Mesodermal cell (in vitro differentiated cells): ENCODE measurements around the gene TMPRSS11A.

Experiments used
- H3K27ac ChIP-seq: 2 replicates; pipeline ENCODE4 v1.7.0; 2013; ENCODE audit warnings: mild to moderate bottlenecking, low read depth, low read length, moderate library complexity; ENCODE audit not compliant: severe bottlenecking
- H3K36me3 ChIP-seq: 2 replicates; pipeline ENCODE4 v1.7.1; 2013; ENCODE audit warnings: mild to moderate bottlenecking, low read length, moderate library complexity; ENCODE audit not compliant: control insufficient read depth, insufficient read depth
- H3K4me1 ChIP-seq: one replicate; pipeline ENCODE4 v1.7.1; 2013; ENCODE audit warnings: mild to moderate bottlenecking, low read length; ENCODE audit not compliant: insufficient read depth, control insufficient read depth, poor library complexity, severe bottlenecking
- H3K4me3 ChIP-seq: 2 replicates; pipeline ENCODE4 v1.7.0; 2013; ENCODE audit warnings: low read length, control low read depth, mild to moderate bottlenecking; ENCODE audit not compliant: insufficient read depth, poor library complexity, severe bottlenecking; ENCODE audit errors: extremely low read depth
- H3K9me3 ChIP-seq: 2 replicates; pipeline ENCODE4 v1.7.1; 2013; ENCODE audit warnings: mild to moderate bottlenecking, low read length, moderate library complexity; ENCODE audit not compliant: control insufficient read depth
- WGBS, 2 experiments: methylation state at CpG; one replicate each; pipeline ENCODE4 v1.1.5; 2013; ENCODE audit warnings: missing lambda C conversion rate in 2 of 2; ENCODE audit not compliant: insufficient coverage in 2 of 2; 5-methylcytosine and 5-hydroxymethylcytosine counted together

The TMPRSS11A gene

GRCh38 chr4:67935888-67936287 lies 27.4 kb downstream of the TMPRSS11A start:
- Histone ChIP-seq H3K4me3 (no peak overlapping the region), H3K36me3 (no peaks in the 10 kb centered on the region), H3K4me1 (no peaks in the 10 kb centered on the region), H3K9me3 (peaks cover 4% of the 10 kb centered on the region), H3K27ac (no peak overlapping the region)
- WGBS, 2 experiments, result 50 to 88% methylated on average over 1 to 2 of the region's 2 CpGs

- H3K9me3 ChIP-seq, result peaks cover 4% of the 10 kb centered on the region
Observed at GRCh38 chr4:67934628-67935027, 28.7 kb downstream of the TMPRSS11A start.

GRCh38 chr4:67933755-67934154 lies 29.5 kb downstream of the TMPRSS11A start:
- Histone ChIP-seq H3K9me3 (peaks cover 4% of the 10 kb centered on the region), H3K27ac (no peak overlapping the region), H3K4me1 (no peaks in the 10 kb centered on the region), H3K4me3 (no peak overlapping the region), H3K36me3 (no peaks in the 10 kb centered on the region)
- no CpG with 5 or more reads among the region's 1 CpG for WGBS, 2 experiments

More at GRCh38 chr4:67934628-67935027, 28.7 kb downstream of the TMPRSS11A start:
- H3K36me3 ChIP-seq, result no peaks in the 10 kb centered on the region
- H3K4me3 ChIP-seq, result no peak overlapping the region
- no peak overlapping the region for H3K27ac ChIP-seq
- H3K4me1 ChIP-seq, result no peaks in the 10 kb centered on the region
- WGBS, 2 experiments, result no CpG with 5 or more reads among the region's 2 CpGs

- Histone ChIP-seq H3K9me3 (no peaks in the 10 kb centered on the region), H3K36me3 (no peaks in the 10 kb centered on the region), H3K4me3 (no peak overlapping the region), H3K27ac (no peak overlapping the region), H3K4me1 (no peaks in the 10 kb centered on the region)
- WGBS, 2 experiments, result 81 to 100% methylated on average over 1 to 3 of the region's 5 CpGs
Observed at GRCh38 chr4:67933038-67933437, 30.3 kb downstream of the TMPRSS11A start.

GRCh38 chr4:67931256-67931655 lies 32.0 kb downstream of the TMPRSS11A start:
- Histone ChIP-seq H3K9me3 (no peaks in the 10 kb centered on the region), H3K4me1 (no peaks in the 10 kb centered on the region), H3K27ac (no peak overlapping the region), H3K36me3 (no peaks in the 10 kb centered on the region), H3K4me3 (no peak overlapping the region)
- WGBS, 2 experiments, result no CpG with 5 or more reads among the region's 3 CpGs

GRCh38 chr4:67929426-67929825 lies 33.9 kb downstream of the TMPRSS11A start:
- no peaks in the 10 kb centered on the region for H3K36me3 ChIP-seq
- WGBS, 2 experiments, result no CpG with 5 or more reads among the region's 3 CpGs
- no peak overlapping the region for H3K4me3 ChIP-seq
- H3K4me1 ChIP-seq, result no peaks in the 10 kb centered on the region
- H3K27ac ChIP-seq, result no peak overlapping the region
- no peaks in the 10 kb centered on the region for H3K9me3 ChIP-seq

- Histone ChIP-seq H3K27ac (peak overlapping the region; percentile 66), H3K9me3 (no peaks in the 10 kb centered on the region)
- WGBS, 2 experiments, result 54 to 57% methylated on average over 2 to 3 of the region's 3 CpGs
Observed at GRCh38 chr4:67928546-67928945, 34.7 kb downstream of the TMPRSS11A start.

GRCh38 chr4:67927251-67927650 lies 36.0 kb downstream of the TMPRSS11A start:
- Histone ChIP-seq H3K27ac (no peak overlapping the region), H3K36me3 (no peaks in the 10 kb centered on the region), H3K9me3 (no peaks in the 10 kb centered on the region), H3K4me3 (no peak overlapping the region), H3K4me1 (no peaks in the 10 kb centered on the region)
- WGBS, 2 experiments, result 90 to 97% methylated on average over 2 to 3 of the region's 3 CpGs

More at GRCh38 chr4:67928546-67928945, 34.7 kb downstream of the TMPRSS11A start:
- Histone ChIP-seq H3K36me3 (no peaks in the 10 kb centered on the region), H3K4me1 (no peaks in the 10 kb centered on the region), H3K4me3 (no peak overlapping the region)

GRCh38 chr4:67926485-67926884 lies 36.8 kb downstream of the TMPRSS11A start:
- H3K36me3 ChIP-seq, result no peaks in the 10 kb centered on the region
- no peak overlapping the region for H3K4me3 ChIP-seq
- WGBS, 2 experiments, result 89 to 90% methylated on average over 6 of the region's 7 CpGs
- H3K9me3 ChIP-seq, result no peaks in the 10 kb centered on the region
- H3K4me1 ChIP-seq, result no peaks in the 10 kb centered on the region
- H3K27ac ChIP-seq, result no peak overlapping the region

- WGBS, 2 experiments, result 100% methylated on average over 1 of the region's 4 CpGs; no CpG with 5 or more reads in 1 of the 2 experiments
- no peak overlapping the region for H3K4me3 ChIP-seq
- no peaks in the 10 kb centered on the region for H3K4me1 ChIP-seq
- no peak overlapping the region for H3K27ac ChIP-seq
- H3K36me3 ChIP-seq, result no peaks in the 10 kb centered on the region
- H3K9me3 ChIP-seq, result no peaks in the 10 kb centered on the region
Observed at GRCh38 chr4:67922697-67923096, 40.6 kb downstream of the TMPRSS11A start.

GRCh38 chr4:67918428-67918827 lies 44.9 kb downstream of the TMPRSS11A start:
- Histone ChIP-seq H3K4me3 (no peak overlapping the region), H3K9me3 (no peaks in the 10 kb centered on the region), H3K36me3 (no peaks in the 10 kb centered on the region), H3K4me1 (no peaks in the 10 kb centered on the region), H3K27ac (no peak overlapping the region)
